GM18867 (cell line): ENCODE measurements around the gene SLC25A13.
"Not testable (repeated sequence)": the region's sequence is repeated elsewhere in the genome, so short reads cannot be mapped to it uniquely, and the experiment has no call there.

Experiments
- ATAC-seq: cut with Tn5 transposase; IDR thresholded peaks from one replicate; pipeline ENCODE4 v1.9.1; 2021; ENCODE audit warnings: mild to moderate bottlenecking, moderate library complexity; ENCODE audit not compliant: unreplicated experiment

Gene SLC25A13

DNA sequence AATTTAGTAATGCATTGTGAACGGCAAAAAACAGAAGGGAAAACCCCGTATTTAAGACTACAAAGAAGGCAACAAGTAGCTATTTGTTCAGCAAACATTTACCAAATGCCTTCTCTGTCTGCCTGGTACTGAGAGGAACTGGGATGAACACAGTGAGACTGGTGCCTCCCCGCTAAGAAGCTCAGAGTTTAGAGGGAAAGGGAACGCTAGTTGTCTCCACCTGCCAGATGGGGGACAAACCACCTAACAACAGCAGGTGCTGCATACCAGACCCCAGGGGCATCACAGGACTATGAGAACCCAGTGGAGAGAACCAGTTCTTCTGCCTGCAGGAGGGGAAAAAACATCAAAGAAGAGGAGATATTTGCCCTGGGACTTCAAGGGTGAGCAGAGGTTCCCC, 147.1 kb downstream of the SLC25A13 start:
- no peak for ATAC-seq

DNA sequence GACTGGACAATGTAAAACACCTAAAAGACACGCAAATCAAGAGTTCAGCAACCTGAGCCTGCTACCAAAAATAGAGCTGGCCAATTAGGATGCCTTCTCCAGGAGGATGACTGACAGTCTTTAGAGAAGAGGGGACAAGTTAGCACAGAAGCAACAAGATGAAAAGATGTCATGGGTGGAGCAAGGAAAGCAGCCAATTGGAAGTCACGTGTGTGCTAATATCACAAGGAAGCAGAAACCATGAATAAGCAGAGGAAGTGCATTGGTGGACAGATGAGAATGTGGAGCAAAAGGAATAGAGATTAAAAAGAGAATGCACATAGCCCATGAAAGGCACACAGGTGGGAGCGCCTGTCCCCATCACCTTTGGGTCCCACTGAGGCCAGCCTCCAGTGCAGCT, 148.1 kb downstream of the SLC25A13 start:
- no peak for ATAC-seq

DNA sequence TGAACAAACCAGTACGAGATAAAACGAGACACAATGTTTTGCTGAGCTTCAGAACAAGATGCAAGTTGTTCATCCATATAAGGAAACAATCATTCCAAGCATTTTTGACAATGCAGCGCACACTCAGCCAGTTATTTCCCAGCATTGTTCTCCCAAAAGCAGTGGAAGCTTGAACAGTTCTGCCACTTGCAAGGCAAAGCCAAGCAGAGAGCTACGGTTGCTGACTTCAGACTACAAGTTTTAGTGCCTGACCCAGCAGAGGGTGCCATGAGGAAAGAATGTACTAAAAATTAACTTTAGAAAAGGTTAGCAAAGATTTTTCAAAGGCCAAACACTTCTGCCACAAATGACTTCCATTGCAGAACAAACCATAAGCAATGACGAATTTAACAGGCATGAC, 152.5 kb downstream of the SLC25A13 start:
- no peak for ATAC-seq

DNA sequence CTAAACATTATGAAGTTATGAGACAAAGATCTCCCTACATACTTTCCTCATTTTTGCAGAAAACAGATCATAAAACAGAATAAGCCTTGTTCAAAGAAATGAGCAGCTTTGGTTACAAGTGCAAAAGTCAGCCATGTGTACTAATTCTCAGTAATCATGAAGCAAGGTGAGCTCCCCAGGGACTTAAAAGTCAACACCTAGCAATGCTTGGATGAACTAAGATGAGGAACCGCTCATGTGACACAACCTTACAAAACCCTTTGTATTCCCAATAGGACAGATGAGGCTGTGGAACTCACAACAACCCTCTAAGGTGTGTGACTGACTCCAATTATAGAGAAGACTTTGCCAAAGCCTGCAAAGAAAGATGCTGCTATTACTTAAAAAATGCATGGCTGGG, 154.5 kb downstream of the SLC25A13 start:
- no peak for ATAC-seq

DNA sequence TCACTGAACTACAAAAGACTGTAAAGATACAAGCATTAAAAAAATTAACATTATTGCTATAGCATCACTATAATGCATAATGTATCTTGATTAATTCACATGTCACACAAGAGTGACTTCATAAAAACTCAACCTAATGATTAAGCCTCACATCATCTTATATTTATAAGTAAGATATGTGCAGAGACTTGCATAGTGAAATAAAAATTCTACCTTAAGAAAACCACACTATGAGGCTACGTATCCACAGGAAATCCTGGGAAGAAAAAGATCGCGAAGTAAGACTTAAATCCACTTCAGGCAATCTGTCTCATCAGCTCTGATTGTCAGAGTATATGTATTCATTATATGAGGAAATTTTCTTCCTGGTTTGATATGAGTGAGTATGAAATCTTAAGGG, 160.0 kb downstream of the SLC25A13 start:
- ATAC-seq: no peak

DNA sequence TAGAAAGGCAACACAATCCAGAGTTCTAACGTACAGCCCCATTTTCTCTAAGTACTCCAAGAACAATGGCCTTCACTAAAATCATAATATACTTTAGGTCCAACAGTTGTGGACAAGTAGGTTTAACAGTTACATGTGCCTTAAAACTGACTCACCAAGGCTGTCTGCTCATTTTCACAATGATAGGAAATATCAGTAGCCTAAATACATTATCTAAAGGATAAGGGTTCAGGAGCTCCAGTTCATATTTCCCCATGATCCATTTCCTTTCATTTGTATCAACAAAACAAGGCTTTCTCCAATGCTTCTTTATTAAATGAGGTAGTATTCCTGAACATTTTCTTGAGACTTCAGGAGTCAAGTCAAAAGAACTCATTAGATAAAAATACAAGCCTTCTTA, 164.0 kb downstream of the SLC25A13 start:
- ATAC-seq: no peak

DNA sequence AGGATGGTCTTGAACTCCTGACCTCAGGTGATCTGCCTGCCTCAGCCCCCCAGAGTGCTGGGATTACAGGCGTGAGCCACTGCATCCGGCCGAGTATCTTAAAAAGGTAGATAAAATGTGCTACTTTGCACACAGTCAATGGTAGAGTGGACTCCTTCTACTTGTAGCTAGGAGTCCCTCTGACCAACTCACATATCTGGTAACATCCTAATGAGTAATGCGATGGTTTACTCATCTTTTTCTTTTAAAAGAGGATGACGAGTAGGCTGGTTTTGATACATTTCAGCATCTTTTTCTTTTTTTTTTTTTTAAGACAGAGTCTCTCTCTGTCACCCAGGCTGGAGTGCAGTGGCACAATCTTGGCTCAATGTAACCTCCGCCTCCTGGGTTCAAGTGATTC, 167.4 kb downstream of the SLC25A13 start:
- ATAC-seq: not testable (repeated sequence)

DNA sequence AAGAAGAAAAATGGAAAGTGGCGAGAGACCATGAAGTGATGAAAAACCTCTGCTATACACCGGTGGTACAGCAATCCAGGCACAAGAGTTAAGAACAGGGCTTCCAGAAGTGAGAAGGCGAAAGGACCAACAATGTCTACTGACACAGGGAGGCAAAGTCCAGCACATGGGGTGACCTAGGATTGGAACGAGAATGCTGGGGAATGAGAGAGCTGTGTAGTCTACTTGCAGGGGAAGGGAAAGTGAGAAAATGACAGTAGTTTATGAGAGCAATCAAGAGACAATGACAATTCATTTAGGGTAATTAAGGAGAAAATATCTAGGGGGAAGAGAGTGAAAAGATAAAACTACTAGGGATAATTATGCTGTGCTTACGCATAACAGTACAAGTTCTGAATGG, 169.2 kb downstream of the SLC25A13 start:
- no peak for ATAC-seq

DNA sequence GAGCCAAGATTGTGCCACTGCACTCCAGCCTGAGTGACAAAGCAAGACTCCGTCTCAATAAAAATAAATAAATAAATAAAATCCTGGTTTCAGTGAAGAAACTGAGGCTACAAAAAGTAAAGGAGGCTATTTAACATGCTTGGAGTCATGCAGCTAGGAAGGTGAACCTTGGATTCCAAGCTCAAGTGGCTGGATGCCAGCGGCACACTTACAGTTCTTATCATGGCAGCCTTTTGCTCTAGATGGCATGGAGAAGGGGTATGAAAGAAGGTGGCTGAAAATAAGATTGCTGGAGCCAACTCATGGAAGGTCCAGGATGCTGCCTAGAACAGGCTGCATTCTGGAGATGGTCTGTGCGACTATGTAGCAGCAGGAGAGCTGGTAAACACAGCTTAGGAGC, 170.0 kb downstream of the SLC25A13 start:
- no peak for ATAC-seq

DNA sequence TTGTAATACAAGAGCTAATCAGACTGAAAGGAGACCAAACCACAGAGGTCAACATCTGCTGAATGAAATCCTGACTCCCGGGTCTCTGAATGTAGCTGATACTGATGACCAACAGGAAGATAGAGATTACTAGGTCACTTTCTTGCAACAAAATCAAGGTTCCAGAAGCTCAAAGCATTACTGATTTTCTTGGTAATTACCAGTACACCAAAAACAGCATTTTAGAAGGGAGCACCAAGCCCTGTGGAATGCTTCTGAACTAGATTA, 177.7 kb downstream of the SLC25A13 start:
- ATAC-seq: no peak

DNA sequence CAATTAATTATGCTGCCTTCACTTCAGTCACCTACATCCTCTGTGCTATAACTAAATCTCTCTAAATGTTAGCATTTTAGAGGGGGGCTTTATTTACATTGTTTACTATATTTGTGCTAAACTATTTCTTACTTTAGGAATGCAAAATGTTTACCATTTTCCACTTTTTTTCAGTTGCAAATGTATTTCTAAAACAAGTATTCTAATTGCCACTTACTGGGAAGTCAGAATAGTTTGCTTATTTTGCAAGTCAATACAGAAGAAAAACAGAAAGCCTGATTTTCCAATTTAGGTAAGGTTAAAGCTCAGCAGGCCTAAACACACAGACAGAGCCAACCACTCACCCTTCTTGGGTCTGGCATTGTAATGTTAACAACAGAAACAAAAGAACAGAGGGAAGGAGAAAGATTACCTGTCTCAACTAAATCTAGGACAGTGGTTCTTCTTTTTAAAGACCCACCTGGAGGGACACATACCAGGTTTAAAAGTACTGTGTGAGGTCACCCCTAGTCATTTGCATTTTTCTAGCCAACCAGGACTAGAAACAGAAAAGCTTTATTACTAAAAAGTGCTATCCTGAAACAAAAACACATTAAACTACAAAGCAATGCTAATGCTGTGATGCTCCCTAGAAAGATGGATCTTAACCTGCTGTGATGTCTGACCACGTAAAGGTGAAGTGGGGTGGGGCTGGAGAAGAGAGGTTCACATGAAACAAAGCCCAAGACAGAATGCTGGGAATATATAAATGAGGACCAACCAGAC, 178.2 kb downstream of the SLC25A13 start:
- ATAC-seq: no peak

DNA sequence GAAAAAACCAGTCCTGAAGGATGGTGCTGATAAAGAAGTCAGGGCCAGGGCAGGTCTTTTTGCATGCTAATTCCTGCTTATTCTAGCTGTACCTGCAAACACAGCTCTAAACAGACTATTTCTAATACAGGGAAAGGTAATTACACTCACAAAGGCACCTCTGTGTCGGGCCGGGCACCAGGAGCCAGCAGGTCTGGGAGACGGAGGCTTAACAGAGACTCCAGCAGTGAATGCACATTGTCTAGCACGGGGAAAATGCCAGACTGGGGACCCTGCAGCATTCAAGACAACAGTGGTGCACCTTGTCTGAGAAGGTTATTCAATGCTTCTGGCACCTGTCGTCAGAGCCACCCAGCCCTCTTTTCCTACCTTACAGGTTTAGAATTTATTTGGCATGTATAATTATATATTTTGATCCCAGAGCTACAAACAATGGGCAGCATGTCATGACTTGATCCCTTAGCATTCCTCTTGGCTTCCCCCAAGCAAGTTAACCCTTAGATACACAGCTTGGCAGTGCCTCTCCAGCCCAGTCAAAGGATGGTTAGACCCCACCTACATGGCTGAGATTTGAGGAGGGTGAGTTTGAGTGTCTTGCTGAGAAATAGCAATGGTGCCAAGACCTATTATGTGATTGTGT, 185.2 kb downstream of the SLC25A13 start:
- no peak for ATAC-seq

DNA sequence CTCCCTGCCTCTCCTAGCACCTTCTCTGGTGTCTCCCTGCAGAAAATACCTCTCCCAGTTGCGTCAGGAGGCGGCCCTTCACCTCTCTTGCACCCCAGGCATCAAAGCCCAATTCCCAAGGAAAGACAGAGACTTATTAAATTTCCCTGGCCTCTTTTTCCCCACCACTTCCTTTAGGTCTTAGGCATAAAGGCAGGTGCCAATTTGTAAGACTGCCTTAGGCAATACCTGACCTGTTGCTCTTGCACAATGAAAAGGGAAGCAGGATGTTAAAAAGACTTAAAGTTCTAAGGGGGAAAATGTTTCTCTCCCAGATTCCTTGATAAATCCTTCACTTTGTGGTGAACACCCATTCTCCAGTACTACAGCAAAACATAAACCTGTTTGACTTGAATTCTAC, 186.7 kb downstream of the SLC25A13 start:
- no peak for ATAC-seq

DNA sequence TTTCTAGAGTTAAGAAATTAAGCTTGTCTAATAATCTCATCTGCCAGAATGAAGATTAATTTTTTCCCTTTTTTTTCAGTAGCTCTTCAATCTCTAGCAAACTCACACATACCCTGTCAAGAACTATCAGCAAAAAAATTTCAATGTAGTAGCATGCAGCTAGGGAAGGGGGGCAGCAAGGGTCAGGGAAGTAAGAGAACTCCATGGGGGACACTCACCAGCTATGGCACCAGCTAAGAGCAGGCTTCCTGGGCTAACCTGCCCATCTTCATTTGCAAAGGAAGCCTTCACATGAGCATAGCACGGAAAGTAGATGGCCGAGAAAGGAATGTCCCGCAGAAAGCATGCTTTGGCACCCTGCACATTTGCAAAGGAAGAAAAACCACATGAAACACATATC, 190.4 kb downstream of the SLC25A13 start:
- ATAC-seq: no peak

DNA sequence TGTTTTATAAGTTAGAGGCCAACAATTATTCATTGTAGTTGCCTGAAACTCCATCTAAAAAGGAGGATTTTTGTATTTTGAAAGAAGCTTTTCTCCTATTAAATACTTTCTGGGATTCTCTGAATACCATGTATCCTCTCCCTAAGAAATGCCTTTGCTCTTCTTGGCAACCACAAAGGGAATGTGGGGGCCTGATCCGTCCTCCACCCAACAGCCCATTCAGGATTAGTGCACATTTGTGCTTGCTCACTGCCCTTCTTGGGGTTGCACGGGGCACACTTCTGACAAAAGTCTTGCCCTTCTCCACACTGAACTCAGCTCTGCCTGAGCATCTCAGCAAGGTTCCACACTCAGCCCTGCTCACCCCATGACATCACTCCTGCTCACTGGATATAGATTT, 194.2 kb downstream of the SLC25A13 start:
- no peak for ATAC-seq

DNA sequence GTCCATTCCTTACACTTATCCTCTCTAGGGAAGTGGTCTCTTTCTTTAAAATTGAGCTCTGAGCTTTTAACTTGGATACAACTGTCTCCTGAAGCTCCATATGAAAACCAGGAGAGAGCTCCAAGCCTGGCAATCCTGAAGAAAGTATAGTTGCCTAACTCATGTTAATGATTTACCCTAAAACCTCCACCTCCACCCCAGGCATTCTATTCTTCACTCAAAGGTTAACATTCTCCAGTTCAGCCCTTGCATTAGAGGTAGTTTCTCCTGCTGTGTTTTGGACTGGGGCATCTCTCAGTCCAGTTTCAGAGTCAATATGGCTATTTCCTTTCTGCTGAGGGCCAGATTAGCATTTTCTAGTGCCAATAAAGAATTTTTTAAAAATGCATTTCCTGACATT, 195.5 kb downstream of the SLC25A13 start:
- ATAC-seq: no peak

DNA sequence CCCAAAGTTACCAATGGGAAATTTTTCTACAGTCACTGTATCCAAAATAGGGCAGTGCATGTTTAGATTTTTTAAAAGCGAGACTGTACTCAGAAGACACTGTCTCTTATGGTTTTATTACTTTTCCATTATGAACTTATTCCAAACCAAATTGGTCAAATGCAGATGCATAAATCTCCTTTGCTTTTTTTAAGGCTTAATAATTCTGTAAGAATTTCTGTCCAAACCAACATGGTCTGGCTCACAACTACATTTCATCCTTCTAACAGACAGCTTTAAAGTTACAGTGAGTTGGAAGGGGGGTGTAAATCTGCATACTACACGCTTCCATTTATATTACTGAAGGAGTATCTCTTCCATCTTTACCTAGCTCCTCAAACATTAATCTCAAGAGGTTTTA, 199.2 kb downstream of the SLC25A13 start:
- ATAC-seq: no peak

DNA sequence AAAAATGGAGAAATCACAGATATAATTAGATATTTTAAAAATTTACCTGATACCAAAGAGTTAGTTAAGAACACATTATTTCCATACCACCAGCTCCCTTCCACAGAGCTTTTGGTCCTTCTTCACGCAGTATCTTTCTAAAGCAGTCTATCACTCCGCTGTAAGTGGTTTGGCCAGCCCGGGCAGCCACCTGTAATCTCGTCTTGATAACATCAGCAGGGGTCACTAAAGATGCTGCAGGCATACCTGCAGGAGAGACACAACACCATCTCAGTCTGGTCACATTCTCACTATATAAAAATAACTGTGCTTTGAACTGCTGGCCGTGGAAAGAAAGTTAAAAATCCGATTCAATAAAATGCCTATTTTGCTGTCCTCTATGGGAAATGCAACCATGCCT, 200.1 kb downstream of the SLC25A13 start:
- no peak for ATAC-seq

DNA sequence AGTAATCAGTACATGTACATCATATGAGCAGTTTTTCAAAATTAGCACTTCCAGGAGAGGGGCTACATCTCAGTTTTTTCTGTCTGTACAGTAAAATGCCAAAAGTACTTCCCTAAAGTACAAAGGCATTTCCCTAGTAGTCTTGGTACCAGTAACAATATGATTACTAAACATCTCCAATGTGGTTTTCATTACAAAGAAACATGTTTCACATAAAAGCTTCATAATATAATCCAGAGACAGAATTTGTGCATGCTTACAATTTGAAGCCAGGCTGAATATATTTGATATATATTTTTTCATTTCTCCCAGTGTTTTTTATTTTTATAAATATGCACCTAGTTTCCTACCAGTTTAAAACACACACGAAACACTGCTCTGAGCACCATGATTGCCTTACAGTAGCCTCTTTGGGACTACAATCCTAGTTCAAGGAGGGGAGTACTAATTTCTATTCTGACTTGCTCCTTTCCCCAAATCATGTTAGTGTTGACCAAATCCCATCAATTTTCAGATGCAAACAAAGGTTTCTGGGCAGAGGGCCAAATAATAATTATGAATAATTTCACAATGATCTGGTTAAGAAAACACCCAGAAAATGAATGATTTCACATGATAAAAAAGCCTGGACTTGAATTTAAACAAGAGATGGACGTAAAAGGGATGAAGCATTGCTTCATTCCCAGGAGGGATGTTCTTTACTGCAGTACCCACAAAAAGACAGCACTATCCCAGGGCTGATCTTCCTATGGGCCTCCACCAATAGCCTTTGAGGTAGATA, 201.3 kb downstream of the SLC25A13 start:
- ATAC-seq: no peak

DNA sequence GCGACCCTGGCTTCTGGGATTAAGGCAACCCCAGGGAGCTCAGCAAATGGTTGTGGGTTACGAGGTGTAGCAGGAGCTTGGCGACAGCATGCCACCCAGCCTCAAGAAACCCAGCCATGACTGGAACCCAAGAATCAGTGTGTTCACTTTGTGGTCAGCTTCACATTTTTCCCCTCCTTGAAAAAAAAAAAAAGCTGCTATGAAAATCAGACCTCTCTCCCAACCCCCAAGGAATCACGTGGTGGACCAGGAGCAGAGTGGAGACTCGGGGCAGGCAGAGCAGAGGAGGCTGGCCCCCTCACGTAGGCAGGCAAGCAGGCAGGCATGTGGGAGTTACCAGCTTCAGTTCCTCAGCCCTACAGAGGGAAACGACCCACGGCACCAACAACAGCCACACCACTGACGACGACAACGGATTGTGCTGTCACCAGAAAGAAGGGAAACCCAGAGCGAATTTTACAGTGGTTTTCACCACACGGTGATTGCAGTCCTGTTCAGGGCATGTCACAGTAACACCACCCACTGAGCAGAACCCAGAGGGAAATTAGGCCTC, 203.4 kb downstream of the SLC25A13 start:
- ATAC-seq: no peak

DNA sequence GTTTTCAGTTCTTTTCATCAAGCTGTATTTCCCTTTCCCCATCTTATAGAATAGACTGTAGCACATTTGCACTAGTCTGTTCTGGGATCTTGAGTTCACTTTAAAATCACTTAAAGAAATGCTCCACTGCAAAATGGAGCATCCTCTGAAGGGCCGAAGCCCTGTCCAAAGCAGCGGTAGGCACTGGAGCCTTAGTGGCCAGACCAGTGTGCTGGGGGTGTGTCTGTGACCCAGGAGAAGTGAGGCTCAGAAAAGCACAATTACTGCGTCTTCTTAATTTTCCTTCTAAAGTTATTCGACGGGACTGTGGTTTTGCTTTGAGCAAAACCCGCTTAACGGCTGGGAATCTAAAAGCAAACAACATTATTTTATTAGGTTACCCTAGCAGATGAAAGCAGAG, 205.7 kb downstream of the SLC25A13 start:
- ATAC-seq: no peak

DNA sequence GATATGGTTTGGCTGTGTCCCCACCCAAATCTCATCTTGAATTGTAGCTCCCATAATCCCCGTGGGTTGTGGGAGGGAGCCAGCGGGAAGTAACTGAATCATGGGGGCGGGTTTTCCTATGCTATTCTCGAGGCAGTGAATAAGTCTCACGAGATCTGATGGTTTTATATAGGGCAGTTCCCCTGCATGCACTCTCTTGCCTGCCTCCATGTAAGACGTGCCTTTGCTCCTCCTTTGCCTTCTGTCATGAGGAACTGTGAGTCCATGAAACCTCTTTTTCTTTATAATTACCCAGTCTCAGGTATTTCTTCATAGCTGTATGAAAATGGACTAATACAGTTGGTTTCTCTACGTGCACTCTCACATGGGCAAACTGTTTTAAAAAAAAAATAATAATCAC, 207.7 kb downstream of the SLC25A13 start:
- ATAC-seq: no peak
